VCaP (cell line): ENCODE data around the gene FAF1.

Source experiments
- H3K27ac ChIP-seq: fragments of 450-650 bp; 2 replicates; pipeline ENCODE4 v1.5.1; 2017
- CTCF ChIP-seq: fragments of 450-650 bp; conservative IDR thresholded peaks from 2 replicates; pipeline ENCODE4 v1.5.1; 2017; ENCODE audit warnings: mild to moderate bottlenecking, moderate library complexity

Gene FAF1

GRCh38 chr1:50591598-50591997, 368.5 kb downstream of the FAF1 start:
- TF ChIP-seq CTCF, result no peak
- H3K27ac ChIP-seq, result no peak overlapping the region

GRCh38 chr1:50582346-50582745, 377.7 kb downstream of the FAF1 start:
- TF ChIP-seq CTCF, result no peak
- H3K27ac ChIP-seq, result no peak overlapping the region

DNA sequence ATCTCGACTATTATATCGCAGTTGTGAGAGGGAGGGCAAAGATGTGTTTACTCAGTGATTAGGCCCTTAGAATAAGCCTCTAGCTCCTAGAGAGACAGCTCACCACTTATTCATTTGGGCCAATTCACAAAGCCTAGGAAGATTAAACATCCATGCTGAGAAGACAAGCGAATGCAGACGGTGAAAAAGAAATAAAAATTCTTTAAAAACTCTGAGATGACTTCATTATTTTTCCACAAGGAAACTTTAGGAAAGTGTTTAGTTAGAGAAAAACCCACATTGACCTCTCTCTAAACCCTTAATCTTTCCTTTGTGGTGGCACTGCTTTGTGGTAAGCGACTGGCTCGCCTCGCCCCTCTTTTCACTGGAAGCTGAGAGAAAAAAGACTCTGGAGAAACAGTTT, 390.0 kb downstream of the FAF1 start:
- H3K27ac ChIP-seq, result no peak overlapping the region
- TF ChIP-seq CTCF, result no peak

- no peak overlapping the region for H3K27ac ChIP-seq
Observed at GRCh38 chr1:50568782-50569181, 391.3 kb downstream of the FAF1 start.

GRCh38 chr1:50566405-50566804, 393.7 kb downstream of the FAF1 start:
- TF ChIP-seq CTCF, result no peak

More at GRCh38 chr1:50568782-50569181, 391.3 kb downstream of the FAF1 start:
- TF ChIP-seq CTCF, result no peak

GRCh38 chr1:50564417-50564816, 395.6 kb downstream of the FAF1 start:
- no peak for TF ChIP-seq CTCF
- no peak overlapping the region for H3K27ac ChIP-seq

More at GRCh38 chr1:50566405-50566804, 393.7 kb downstream of the FAF1 start:
- H3K27ac ChIP-seq, result no peak overlapping the region

DNA sequence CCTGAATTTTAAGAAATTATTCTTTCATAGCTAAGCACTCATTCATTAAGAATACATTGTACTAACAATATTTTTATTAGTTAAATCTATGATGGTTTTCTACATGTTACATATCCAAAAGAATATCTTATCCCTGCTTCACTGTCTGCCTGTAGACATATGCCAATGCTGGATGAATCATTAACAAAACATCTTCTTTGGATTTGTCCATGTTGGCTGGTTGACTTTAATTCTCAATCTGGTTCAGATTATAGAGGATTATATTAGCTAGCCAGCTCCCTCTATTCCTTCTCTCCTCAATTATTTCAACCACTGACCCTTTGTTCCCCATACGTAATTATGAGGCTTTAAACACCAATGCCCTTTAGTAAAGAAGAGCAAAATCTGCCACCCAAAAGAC, 398.0 kb downstream of the FAF1 start:
- TF ChIP-seq CTCF, result no peak
- H3K27ac ChIP-seq, result no peak overlapping the region

GRCh38 chr1:50559421-50559820, 400.6 kb downstream of the FAF1 start:
- no peak overlapping the region for H3K27ac ChIP-seq
- no peak for TF ChIP-seq CTCF
